HG03175 (cell line): Measurements from ENCODE around the gene LDLRAD3.

Experiments used
- ATAC-seq: cut with Tn5 transposase; IDR thresholded peaks from one replicate; pipeline ENCODE4 v1.9.1; 2021; ENCODE audit warnings: mild to moderate bottlenecking, moderate library complexity; ENCODE audit not compliant: unreplicated experiment

LDLRAD3 gene

DNA sequence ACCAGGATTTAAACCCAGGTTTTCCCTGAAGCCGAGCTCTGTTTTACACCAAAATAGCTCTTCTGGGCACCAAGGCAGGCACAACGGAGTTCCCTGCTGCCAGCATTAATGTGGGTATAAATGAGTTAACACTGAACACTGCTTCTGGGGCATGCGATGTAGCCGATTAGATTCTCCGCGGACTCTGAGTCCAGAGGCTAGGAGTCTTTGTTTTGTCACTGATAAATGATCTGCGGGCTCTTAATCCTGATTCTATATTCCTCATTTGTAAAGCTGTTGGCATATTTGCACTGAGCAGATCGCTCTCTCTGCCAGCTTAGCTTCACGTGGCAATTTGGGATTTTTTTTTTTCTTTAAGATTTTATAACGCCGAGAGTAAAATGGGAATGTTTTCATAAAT lies 16.8 kb upstream of the LDLRAD3 start:
- ATAC-seq = no peak

DNA sequence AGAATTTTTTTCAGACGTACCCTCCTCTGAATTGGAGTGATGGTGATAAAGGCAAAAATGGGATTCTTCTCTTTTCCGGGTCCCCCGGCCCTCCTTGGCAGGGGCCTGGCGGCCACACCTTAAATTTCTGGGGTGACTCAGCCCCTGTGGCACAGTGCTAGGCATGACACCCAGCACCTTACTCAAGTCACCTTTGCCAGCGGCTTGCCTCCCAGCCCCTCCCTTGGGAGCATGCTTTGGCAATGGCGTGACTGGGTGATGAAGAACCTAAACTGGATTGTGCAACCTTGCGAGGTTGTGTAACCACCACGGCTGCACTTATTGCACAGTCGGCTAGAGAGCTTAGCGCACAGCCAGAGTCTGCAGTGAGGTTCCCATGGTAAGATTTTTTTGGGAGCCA lies 16.2 kb upstream of the LDLRAD3 start:
- no peak for ATAC-seq

DNA sequence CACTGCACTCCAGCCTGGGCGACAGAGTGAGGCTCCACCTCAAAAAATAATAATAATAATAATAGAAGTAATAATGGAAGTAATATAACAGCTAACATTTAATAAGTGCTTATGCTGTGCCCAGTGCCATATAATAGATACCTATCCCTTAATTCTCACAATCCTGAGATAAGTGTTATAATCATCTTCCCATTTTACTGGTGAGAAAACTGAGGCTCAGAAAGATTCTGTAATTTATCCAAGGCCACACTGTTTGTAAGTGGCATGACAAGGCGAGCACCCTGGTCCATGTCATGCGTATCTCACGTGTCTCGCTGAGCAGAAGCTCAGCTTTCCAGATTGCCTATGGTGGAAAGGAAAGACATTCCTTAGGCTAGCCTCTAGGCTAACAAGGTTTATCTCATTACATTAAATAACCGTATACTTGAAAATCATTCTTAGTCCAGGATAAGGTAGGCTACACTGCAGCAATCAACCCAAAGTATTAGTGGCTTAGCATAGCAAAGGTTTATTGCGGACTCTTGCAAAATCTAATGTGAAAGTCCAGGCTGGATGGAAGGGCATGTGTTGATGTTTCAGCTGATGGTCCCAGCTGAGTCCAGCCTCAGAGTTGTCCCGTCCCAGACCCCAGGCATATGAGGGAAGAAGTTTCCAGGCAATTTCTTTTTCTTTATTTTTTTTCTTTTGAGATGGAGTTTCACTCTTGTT lies 15.0 kb upstream of the LDLRAD3 start:
- ATAC-seq = no peak

DNA sequence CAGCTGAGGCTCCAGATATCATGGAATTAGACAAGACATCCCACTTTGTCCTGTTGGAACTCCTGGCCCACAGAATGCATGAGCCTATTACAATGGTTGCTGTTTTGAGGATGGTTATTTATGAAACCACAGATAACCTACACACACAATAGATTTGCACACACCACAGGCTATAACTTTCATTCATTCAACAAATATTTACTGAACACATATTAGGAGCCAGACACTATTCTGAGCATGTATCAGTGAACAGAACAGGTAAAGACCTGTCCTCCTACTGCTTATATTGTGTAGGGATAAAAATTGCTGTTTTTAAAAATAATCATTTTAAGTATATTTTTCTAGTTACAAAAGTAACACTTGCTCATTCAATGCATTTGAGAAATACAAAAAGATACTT lies 13.4 kb upstream of the LDLRAD3 start:
- no peak for ATAC-seq

DNA sequence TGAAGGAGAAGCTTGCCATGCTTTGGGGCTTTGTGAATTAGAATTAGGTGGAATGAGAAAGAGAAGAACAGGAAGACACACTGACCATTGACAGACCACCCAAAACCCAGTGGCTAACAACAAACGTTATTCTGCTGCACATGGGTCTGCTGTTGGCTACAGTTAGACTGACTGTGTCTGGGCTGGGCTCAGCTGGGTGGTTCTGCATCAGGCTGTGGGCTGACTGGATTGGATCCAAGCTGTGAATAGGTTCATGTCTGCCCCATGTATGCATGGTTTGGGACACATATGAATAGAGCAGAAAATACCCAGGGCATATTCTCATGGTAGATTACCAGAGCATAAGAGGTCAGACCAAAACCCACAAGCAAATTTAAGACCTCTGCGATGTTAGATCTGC lies 11.7 kb upstream of the LDLRAD3 start:
- ATAC-seq = no peak

DNA sequence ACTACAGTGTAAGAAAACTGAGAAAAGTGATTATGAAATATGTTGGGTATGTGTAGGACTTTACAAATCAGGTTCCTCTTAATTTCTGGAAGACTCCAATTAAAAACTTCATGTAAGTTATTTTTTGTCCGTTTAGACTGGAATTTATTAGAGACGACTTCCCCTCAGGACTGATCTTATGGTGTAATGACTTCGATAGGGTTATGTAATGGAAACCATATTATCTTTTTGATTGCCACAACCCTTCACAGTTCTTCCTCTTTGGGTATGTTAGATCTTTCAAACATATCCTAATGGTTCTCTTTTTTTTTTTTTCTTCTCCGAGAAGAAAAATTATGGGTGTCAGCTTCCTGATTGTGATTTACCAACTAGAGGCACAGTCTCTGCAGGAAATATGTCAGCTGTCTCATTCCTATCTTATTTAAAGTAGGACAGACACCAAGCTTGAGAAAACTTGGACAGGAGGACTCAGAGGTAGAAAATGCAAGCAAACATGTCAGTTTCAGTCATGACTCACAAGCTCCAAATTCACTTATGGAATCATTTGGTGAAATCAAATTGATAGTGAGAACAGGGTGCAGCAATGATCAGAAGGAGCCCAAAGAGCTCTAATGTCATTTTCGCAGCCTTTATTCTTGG lies 11.1 kb upstream of the LDLRAD3 start:
- no peak for ATAC-seq

DNA sequence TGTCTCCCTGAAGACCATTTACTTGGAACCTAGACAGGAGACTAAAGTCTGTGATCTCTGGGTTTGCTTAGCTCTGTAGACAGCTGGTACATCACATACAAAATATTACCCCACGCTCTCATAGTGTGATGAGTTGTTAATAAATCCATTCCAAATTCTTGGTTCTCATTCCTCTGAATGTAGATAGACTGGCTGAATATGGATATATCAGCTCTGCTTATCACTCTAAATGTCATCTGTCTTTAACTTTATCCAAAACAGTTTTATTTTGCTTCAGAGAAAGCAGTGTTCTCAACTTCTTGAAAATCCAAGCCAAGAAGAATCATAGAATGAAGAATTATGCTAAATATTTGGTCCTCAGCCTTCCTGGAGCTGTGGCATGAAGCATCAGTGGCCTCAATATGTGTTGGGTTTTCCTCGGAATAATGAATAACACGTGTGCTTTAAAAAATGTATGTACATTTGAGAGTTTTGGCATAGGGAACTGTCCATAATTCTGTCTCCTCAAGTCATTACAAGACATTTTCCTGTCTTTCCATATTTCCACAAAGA lies 10.5 kb upstream of the LDLRAD3 start:
- ATAC-seq = no peak

DNA sequence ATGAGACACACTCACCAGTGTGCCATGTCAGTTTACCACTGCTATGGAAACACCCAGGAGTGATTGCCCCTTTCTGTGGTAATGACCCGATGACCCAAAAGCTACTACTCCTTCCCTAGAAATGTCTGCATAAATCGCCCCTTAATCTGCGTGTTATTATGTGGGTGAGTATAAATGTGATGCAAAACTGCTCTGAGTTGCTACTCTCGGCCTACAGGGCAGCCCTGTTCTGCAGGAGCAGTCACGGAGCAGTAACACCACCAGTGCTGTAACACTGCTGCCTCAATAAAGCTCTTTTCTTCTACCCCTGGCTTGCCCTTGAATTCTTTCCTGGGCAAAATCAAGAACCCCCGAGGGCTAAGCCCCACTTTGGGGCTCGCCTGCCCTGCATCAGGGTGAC lies 9.6 kb upstream of the LDLRAD3 start:
- no peak for ATAC-seq

DNA sequence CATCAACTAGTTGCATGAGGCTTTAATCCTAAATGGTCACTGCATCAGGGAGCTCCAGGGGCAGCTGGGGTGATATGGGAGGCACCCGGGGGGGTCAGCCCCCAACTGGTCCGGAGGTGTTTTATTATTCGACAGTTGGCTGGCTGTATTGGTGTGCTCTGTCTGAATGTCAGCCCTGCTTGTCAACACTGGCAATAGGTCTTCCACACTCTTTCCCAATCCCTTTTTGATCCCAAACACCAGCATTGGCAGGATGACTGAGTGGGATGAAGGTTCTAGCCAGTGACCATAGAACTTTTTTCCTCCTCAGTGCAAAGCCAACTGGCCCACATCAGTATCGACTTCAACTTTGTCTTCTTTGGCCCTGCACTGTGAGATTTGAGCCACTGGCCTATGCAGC lies 8.9 kb upstream of the LDLRAD3 start:
- ATAC-seq = no peak

DNA sequence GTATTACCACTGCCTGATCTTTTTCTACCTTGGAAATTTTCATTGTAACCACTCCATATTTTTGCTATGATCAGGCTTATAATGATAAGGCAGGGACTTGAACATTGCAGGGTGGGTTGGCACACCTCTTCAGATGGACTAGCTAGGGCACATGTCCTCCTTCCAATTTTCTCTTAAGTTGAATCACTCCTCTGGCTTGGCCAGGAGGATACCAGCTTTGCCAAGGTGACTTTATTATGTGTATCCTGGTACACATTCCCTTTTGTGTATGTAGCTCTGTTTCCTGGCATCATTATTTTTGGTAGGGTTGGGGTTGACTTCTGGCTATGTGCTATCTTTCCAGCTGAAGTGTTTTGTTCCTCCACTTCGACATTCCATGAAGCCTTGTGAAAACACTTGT lies 8.5 kb upstream of the LDLRAD3 start:
- no peak for ATAC-seq

DNA sequence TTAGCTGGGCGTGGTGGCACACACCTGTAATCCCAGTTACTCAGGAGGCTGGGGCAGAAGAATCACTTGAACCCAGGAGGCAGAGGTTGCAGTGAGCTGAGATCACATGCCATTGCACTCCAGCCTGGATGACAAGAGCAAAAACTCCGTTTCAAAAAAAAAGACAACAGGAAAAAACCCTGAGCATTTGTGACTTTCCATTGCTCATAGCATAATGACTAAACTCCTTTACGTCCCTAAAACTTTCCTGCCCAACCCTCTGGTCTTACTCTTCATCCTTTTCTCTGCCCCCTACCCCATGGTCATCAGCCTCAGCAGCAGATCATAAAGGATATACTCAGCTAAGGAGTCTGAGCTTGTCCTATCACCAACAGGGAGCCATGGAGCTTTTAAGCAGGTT lies 6.8 kb upstream of the LDLRAD3 start:
- no peak for ATAC-seq

DNA sequence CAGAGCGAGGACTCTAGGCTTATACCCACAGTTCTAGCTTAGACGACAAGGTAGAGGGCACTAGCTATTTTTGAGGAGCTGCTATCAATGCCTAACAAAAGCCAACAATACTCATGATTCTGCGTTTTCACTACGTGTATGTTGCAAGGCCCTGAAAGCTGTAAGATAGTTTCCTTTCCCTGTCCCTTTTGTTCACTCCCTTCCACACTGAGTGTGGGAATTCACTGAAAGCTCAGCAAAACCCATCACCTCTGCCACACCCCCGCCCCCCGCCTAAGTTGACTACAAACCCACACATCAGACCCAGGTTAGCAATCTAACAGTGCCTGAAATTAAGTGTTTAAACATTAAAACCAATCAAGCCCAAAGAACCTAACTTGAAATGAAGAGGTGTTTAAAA lies 6.2 kb upstream of the LDLRAD3 start:
- no peak for ATAC-seq

DNA sequence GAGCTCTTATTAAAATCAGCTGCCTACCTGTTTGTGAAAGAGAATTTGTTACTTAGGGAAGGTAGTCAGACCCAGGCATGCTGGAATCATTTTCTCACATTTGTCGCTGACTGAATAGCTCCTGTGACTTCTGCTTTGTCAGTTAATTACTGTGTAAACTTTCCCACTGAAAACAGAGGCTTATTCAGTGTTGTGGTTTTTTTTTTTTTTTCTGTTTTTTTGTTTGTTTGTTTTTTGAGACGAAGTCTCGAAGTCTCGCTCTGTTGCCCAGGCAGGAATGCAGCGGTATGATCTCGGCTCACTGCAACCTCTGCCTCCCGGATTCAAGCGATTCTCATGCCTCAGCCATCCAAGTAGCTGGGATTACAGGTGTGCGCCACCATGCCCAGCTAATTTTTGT lies 5.6 kb upstream of the LDLRAD3 start:
- no peak for ATAC-seq

DNA sequence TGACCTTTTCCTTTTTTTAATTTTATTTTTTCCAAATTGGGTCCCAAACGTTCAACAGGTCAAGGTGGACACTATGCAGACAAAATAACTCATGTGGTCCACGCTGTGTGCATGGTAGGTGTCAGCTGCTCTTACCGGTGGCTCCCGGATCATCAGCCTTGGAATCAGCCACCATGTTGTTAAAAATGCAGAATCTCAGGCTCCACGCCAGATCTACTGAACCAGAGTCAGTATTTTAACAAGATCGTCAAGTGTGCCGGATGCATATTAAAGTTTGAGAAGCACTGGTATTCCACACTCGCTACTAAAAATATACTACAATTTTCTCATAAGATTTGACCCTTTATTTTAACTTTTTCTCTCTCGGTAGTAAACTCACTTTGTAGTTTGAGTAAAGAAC lies 553 bp upstream of the LDLRAD3 start:
- no peak for ATAC-seq

DNA sequence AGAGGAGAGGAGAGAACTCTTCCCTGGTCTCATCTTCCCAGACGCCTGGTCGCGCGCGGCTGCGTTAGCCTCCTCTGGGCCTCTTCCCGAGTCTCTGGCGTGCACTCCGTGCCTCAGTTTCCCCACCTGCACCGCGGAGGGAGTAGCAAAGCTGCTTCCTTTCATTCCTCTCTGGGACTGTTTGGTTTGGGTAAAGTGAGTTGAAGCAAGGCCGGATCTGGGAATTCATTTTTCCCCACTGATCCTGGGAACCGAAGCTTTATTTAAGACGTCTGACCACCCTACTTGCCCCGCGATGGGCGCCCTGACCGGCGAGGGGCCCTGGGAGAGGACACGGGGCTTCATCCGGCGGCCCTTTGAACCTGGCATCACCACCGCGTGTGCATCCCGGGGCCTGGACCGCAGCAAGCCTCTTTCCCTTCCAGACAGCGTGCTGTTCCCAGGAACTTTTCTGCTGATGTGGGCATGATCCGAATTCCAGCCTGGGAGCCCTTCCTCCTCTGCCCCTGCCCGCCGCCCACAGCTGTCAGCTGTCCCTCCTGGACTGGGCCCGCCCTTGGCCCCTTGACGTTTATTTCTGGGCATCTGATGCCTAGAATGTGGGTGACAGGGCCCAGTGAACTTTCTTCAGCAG lies 758 bp downstream of the LDLRAD3 start:
- ATAC-seq = no peak

DNA sequence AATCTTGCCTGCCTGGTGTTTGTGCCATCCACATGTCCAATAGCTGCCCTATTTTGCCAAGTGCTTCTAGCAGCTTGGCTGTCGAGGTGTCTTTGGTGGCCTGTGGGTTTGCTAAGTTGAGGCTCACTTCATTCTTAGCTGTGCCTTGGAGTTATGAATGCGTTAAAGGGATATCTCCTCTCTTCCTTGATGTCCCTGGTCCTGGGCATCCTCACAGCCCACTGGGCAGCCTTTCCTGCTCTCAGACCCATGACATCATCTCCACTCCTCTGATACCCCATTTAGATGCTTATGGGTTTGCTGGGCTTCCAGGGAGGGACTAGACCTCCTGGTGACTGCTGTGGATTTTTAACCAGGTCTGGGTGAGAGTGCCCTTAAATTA lies 1.3 kb downstream of the LDLRAD3 start:
- no peak for ATAC-seq

DNA sequence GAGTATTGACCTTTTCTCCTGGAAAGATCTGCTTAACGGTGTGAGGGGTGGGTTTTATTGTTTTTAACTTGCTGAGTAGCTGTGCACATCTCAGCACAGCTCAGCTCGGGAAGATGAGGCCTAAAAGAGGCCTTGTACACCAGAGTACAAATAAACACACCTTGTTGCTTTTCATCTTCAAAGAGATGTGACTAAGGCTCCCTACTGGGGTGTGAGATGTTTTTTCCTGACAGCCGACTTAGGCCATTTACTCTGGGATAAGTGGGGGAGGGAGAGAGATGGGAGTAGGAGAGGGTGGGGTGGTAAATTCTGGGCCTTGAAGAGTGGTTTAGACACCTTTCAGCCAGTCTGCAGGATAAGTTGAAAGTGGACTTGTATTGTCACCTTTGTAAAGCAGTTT lies 2.9 kb downstream of the LDLRAD3 start:
- ATAC-seq = no peak

DNA sequence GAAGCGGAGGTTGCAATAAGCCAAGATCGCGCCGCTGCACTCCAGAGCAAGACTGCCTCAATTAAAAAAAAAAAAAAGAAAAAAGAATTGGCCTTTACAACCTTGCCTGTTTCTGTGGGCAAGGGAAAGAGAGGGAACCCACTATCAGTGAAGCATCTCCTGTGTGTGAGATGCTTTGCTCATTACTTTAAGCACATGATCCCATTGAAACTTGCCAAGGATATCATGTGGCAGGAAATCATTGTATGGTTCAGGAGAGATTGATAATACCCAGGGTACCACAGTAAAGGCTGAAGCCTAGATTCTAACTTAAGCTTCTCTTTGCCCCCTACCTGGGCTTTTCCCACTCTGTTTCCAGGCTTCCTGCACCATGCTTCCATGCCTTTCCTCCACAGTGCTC lies 3.6 kb downstream of the LDLRAD3 start:
- no peak for ATAC-seq

DNA sequence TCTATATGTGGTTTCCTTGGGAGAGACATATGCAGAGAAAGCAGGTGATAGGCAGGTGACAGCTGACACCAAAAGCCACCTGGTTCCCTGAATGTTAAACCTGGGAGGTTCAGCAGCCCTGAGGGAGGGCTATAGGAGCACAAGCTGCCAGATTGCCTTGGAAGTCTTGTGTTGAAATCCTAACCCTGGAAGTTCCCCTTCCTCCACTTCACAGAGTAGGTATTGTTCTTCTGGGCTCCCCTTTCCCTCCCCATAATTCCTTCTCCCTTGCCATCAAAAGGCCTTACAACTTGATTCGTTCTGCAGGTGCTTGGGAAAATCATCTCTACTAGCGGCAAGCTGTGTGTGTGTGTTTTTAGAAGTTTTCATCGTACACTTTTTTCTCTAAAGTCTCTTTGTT lies 5.4 kb downstream of the LDLRAD3 start:
- no peak for ATAC-seq

DNA sequence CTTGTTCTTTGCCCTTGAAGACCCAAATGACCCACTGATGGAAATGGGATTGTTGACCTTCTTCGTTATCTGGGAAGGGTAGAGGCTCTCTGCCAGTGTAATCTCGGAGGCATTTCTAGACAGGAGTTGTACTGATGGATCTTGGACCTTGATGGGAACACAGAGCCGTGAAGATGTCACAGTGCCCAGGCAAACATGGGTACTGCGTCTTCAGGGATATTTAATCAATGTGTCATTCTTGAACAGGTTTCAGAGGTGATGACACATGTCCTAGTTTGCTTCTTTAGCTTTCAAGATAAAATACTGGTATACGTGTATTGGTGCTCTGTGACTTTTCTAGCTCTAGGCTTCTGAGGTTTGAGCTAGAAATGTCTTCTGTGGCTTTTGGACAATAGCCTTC lies 6.2 kb downstream of the LDLRAD3 start:
- ATAC-seq = no peak

DNA sequence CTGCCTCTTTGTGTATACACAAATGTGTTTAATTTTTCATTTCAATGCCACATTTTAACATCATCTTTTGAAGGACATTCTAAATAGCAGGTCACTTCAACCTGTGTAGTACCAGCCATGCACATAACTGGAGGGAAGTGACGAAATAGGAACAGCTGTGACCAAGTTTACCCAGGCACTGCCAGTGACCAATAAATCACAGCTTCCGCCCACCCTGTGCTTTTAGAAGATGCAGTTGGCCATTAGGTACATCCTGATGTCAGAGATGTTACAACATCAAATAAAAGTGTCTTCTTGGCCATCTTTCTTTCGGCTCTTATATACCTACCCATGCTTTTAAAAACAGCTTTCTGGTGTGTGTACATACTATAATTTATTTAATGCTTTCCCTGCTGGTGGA lies 7.8 kb downstream of the LDLRAD3 start:
- no peak for ATAC-seq

DNA sequence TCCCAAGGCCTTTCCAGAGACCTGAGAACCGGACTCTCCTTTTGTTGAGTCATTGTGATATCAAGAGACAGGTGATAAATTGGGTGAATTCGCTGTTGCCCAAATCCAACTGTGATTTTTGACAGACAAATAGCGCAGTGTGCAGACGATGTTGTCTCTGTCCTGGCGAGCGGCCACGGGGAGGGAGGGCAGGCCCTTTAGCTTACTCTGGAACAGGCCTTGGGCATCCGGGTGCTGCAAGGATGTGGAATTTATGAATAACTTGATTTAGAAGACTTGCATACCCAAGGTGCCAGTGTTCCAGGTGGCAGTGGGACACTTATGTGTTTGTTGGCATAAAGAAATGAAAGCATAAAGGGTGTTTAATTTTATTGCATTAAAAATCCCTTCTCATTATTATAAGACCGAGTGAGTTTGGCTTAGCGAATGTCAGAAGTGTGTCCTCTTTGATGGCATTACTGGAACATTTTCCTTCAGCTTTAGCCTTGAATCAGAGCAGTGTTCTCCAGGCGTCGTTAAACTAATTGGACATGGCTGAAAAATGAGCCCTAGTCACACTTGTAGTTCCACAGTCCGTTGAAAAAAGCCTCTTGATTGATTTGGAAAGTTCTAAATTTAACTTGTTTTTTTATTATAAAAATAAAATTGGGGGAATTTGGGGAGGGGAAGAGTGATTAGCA lies 9.4 kb downstream of the LDLRAD3 start:
- no peak for ATAC-seq
